Fibroblast of skin of left quadriceps (primary cell): ENCODE measurements around the gene ASPN.

ENCODE experiments used
- DNase-seq, 2 experiments: peaks; one replicate each; pipeline ENCODE4 v3.0.0-alpha.2; 2013; ENCODE audit warnings: low read depth in 2 of 2

ASPN gene

DNA sequence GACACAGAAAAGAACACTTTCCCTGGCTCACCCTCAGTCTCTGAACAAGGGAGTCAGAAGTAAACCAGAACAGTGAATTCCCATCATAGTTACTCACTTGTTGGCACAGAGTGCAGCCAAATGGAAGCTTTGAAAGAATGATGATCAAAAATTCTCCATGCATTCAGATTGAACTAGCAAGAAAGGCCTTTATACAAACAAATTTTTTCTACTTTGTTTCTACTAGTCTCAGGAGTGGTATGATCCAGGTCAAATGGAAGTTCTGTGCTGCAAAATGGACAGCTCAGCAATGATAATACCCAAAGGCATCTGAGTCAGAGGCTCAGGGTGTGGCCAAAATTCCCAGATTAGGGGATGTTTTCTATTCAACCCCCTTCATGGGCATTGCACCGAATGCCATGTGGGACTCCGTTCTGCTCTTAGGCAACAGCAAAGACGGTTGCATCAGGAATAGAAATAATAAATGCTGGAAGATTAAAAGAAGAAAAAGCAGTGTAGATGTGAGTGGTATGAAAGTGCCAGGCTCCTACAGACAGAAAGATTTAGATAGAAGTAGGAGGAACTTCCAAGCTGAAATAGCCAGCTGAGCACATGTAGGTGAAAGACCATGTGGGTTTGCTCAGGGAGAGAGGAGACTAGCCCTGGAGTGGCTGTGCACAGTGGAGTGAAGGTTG, 24.0 kb upstream of the ASPN start:
- DNase-seq, result peak; percentile 88 to 91

GRCh38 chr9:92504881-92505280, 22.6 kb upstream of the ASPN start:
- DNase-seq, result no peak

GRCh38 chr9:92503156-92503555, 20.9 kb upstream of the ASPN start:
- no peak for DNase-seq

GRCh38 chr9:92501671-92502393, 19.5 kb upstream of the ASPN start:
- no peak for DNase-seq

DNA sequence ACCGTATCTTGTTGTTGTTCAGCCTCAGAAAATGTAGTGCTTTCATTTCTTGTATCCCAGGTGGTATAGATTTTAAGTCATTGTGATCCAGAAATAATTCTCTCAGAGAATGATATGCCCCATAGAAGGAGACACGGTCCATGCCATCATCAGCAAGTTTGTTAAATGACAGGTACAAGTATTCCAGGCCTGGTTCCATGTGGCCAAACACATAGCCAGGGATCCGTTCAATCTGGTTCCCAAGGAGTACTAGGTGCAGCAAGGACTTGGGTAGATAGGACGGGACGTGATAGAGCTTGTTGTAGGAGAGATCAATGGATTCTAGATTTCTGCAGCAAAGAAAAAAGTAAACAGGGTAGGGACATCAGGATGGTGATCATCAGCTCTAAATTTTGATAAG, 18.4 kb upstream of the ASPN start:
- no peak for DNase-seq

- no peak for DNase-seq
These were observed 17.4 kb upstream of the ASPN start for GRCh38 chr9:92499701-92500100.

GRCh38 chr9:92496396-92497176, 14.3 kb upstream of the ASPN start:
- DNase-seq, result peak in 1 of 2 experiments; percentile 20

DNA sequence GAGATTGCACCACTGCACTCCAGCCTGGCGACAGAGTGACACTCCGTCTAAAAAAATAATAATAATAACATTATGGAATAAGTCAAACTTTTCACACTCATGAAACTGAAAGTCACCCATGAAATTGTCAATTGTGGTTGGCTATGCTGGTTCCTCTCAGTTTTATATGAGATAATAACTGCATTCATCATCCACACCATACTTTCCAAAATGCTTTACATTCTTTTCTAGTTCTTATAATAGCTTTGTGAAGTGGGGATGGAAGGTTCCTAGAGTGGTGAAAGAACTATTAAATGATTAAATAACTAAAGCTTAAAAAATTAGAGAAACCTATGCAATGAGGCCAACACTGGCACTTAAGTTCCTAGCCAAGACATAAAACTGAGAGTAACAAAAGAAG, 12.6 kb upstream of the ASPN start:
- DNase-seq, result peak in 1 of 2 experiments; percentile 17

GRCh38 chr9:92493749-92494387, 11.6 kb upstream of the ASPN start:
- no peak for DNase-seq

- no peak for DNase-seq
These were observed 10.6 kb upstream of the ASPN start for GRCh38 chr9:92492781-92493401.

DNA sequence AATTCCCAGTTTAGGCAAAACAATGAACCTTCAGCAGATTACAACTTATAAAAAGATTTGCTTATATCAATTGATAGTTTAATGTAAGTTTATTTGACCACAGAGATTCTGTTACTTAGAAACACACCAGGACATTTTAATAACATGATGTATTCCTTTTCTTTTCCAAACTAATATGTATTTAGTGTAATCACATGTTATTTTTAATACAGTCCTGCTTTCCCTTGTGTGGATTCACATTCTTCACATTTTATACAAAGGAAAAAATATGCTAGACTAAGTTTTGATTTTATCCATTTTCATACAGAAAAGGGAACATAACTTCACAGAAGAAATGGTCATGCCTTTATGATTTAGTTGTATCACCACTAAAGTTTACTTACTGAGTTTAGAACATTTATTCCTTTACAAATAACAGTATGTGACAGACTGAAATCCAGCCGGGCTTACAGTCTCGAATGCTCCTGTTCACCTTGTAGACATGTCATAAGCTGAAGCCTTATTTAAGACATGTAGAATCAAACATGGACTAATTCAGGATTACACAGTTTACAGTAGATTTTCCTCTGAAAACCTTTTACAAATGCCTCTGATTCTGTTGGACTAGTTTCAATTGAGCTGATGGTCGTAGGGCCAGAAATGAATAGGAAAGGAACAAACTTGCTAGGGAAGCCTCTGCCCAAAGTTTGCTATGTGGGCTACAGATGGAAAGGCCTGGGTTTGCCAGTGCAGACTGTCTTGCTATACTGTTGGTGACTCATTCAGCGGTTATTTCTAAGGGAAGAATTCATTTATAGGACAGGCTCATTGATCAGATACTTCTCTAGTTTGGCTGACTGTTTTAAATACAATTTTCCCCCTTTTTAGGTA, 6.6 kb upstream of the ASPN start:
- peak in 1 of 2 experiments; percentile 16 for DNase-seq

- DNase-seq, result no peak
These were observed 4.1 kb upstream of the ASPN start for GRCh38 chr9:92486371-92486770.

DNA sequence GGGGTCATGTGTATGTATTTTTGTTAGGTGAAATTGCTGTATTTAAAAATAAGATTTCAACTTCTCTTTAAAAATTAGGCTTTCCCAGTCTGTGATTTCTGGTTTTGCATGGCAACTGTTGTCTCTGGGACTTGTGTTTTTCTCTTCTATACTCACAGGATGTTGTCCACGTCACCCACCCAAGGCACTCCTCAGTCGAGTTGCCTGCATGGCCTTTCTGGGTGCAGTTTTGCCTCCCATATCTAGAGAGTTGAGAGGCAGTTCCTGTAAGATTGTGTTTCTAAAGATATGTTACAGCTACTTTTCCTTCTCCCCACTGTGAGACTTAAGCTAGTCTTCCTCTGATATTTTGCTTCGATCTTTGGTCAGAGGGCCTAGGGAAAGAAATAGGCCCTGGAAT, 2.3 kb upstream of the ASPN start:
- no peak for DNase-seq

DNA sequence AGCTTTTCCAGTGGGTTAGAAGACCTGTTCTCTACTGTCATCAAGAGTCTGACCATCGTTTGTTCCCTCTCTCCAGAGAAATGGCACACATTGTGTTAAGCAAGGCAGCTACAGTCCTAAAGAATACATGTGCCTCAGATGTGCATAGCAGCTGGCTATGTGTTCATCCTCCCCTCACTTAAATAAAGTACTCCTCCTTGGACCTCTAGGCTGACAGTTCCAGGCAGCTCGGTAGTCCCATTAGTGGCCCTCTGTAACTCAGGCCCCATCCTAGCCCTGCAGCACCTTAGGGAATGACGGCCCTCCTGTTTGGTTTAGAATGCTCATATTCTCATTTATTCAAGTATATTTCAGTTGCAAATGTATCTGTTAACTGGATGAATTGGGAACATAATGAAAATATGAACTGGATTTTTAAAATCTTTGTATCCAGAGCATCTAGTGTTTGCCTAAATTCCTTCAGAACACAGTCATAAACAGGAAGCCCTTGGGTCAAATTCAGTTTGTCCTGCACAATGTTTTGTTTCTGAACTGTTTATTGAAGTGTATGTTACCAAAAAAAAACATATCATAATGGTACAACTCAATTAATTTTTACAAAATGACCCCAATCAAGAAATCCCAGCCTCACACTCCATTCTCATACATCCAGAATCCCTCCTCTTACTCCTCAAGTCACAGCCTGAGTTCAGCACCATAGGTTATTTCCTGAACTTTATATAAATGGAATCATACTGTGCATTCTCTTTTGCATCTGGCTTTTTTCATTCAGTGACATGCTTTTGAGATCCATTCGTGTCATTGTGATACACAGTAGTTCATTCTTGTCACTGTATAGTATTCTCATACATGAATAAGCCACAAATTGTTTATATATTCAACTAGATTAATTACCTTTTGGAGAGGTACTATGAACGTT, 1.6 kb upstream of the ASPN start:
- no peak for DNase-seq

GRCh38 chr9:92482805-92483204, 499 bp upstream of the ASPN start:
- DNase-seq, result no peak

DNA sequence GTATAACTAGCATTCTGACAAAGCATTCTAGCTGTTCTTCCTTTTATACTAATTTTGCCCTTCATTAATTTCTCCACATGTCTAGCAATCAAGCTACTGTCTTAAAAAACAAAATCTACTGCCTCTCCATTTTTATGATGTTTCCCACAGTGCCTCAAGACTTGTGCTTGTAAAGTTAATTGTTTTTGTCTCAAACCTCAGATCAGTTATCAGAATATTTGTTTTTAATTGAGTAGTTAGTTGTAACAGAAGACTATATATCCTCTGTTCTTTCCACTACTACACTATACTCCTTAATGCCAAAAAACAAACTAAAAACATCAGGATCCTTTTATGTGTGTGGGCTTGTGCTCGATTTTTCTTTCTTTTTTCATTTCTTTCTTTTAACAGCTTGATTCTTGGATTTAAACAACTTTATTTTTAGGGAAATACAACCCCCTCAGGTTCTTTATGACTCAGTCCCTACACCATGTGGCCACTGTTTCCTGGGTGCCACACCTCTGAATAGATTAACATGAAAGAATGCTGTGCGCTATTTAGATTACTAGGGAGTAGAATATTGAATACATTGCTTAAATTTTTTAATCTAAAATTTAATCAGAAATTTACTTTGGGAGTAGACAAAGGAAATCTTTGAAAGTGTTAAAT, 1.2 kb downstream of the ASPN start:
- DNase-seq, result no peak

GRCh38 chr9:92480291-92480771, 2.0 kb downstream of the ASPN start:
- no peak for DNase-seq

DNA sequence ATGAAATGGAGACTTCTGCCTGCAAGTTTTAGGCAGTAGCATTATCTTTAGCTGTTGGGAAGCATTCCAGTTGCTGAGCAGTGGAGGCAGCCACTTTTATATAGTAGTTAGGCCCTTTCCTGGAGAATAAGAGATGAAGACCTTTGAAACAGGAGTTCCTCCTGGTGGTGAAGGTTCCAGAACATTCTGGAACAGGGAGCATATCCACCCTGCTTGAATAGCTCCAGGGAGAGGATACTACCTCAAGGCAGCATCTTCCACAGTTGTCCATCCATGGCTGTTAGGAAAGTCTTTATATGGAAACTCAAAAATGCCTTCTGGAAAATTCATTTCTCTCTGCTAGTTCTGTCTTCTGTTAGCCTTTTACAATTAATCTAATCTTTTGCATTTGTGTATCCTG, 3.0 kb downstream of the ASPN start:
- no peak for DNase-seq

- no peak for DNase-seq
These were observed 3.5 kb downstream of the ASPN start for GRCh38 chr9:92478783-92479182.
